ENCODE results near the gene MAML1.

Gene MAML1

DNA sequence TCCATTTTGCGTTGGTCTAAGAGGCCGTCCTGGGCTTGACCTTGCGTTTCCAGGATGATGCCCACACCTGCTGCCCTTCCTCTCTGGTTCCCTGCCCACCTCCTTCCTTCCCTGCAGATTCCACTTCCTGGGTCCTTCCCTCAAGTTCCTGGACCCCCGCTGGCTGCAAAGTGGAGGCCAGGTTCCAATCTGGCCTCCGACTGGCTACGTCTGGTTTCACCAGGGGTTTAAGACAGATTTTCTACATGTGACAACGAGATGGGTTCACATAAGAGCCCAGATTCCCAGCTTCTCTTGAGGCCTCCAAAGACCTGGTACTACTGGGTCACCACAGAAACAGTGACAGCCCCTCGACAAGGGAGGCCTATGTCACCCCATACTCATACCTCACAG, 71.9 kb downstream of the MAML1 start:
- no peak for DNase-seq

- no peak for DNase-seq
Observed at GRCh38 chr5:179805070-179805528, 72.5 kb downstream of the MAML1 start.

DNA sequence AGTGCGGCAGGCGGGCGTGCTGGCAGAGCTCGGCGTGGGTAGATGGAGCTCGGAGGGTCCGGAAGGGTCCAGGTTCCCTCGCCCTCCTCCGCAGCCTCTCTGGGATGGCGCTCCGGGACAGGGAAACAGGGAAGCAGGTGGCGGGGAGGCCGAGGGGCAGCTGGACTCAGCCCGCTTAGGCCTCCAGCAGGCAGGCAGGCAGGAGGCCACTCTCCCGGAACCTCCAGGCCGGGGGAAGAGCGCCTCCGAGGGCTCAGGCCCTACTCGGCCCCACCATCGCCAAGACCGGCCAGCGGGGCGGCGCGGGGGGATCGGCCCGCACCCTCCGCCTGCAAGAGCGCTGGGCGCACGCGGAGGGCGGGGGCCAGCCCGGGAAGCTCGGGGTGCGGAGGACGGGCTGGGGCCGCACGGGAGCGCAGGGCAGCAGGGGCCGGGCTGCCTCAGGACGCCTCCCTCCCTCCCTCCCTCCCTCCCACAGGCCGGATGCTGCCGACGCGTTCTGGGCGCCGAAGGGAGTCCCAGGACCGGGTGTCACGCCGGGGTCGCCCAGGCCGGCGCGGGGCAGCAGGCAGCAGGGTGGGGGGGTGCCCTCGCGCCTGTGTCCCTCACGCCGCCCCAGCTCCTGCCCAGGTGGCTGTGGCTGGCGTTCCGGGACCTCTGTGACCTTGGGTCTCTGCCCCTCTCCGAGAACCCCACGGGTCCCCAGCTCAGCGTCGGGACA, 73.1 kb downstream of the MAML1 start:
- peak; percentile 82 for DNase-seq

GRCh38 chr5:179806250-179807048, 73.8 kb downstream of the MAML1 start, which contains the start of gene MGAT4B:
Gene MGAT4B (minus strand): TSS chr5:179806866. CDS start chr5:179806583, 283 bp downstream.
- peak; percentile 76 for DNase-seq

DNA sequence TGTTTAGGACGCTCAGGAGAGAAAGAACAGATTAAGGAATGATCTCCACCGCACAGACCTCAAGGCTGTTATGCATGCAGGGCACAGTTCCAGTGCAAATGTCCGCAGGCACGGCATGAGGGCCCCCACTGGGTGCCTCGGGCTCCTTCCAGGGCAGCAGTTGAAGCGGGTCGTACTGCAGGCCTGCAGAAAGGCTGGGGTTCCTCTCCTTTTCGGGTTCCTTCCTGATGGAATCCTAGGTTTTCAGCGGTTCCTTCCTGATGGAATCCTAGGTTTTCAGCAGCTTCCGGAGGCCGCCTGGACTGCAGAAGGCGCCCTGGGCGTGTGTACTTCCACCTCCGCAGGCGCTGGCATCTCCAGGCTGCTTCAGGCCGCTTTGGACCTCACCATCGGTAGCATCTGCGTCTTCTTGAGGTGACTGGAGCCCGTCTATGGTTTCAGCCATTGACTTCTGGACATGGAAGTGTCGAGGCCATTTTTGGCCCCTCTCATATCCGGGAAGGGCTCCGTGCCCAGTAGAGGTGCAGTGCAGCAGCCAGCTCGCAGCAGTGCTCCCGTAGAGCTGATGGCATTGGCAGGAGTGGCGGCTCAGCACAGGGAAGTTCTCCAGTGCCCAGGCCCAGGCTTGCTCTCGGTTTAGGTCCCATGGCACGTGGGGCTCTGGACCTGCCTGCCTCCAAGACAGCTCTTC, 79.7 kb downstream of the MAML1 start:
- DNase-seq = no peak

- no peak for DNase-seq
Observed at GRCh38 chr5:179812997-179813607, 80.5 kb downstream of the MAML1 start.

DNA sequence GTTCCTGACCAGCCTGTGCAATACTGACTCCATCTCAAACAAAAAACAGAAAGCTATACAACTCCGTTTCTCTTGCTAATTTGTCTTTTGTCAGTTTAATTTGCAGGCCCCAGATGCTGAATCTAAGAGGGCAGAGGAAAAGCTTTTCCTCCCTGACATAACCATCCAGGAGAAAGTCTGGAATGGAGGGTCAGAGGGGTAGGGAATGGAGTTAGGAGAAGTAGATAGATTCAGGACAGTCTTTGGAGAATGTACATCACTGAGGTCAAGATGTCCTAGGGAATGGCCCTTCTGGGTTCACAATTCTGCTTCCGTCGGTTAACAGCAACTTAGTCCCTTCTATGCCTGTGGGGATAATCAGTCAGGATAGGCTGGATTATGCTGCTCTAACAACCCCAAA, 81.5 kb downstream of the MAML1 start:
- DNase-seq = no peak

DNA sequence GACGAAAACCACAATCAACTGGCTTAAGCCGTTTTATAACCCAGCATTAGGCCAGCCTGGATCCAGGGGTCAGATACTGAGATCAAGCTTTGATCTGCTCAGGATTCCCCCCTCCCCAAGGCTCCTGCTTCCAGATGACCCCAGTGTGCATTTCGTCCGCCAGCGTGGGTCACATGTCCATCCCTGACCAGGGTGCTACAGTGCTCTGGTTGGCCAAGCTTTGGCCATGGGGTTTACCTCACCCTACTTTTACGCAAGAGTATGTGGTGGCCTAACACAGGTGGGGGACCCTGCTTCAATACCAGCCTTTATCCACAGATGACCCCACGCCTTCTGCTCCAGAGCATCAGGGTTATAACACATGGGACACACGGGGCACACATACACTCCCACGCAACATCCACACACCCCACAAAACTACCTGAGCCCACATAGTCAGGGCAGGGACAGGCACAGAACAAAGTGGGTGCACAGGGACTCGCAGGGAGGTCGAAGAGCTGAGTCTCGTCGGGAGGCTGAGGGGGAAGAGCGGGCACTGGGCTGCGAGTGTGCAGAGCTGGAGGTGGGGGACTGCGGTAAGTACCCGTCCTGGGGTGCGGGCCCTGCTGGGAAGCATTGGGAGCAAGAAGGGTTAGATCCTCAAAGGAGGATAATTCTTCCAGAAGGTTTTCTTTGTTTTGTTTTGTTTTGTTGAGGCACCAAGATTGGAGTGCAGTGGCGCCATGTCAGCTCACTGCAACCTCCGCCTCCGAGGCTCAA, 83.0 kb downstream of the MAML1 start:
- DNase-seq = no peak

DNA sequence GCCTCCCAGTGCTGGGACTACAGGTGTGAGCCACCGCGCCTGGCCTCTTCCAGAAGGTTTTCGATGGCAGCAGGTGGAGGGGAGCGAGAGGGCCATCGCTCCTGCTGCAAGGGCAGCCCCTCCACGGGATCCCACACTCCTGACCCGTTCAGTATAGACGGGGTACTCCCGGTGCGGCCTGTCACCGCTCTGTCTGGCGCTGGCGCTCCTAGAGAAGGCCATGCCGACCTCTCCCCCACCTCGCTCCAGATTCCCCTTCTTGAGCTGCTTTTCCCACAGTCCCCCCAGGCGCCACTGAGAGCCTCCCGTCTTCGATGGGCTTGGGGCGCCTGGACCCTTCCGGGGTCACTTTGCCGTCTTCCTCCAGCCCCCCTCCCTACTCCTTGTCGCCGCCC, 83.8 kb downstream of the MAML1 start:
- no peak for DNase-seq

GRCh38 chr5:179816796-179817469, 84.3 kb downstream of the MAML1 start:
- peak; percentile 56 for DNase-seq

- no peak for DNase-seq
Observed at GRCh38 chr5:179817470-179817840, 84.8 kb downstream of the MAML1 start.

DNA sequence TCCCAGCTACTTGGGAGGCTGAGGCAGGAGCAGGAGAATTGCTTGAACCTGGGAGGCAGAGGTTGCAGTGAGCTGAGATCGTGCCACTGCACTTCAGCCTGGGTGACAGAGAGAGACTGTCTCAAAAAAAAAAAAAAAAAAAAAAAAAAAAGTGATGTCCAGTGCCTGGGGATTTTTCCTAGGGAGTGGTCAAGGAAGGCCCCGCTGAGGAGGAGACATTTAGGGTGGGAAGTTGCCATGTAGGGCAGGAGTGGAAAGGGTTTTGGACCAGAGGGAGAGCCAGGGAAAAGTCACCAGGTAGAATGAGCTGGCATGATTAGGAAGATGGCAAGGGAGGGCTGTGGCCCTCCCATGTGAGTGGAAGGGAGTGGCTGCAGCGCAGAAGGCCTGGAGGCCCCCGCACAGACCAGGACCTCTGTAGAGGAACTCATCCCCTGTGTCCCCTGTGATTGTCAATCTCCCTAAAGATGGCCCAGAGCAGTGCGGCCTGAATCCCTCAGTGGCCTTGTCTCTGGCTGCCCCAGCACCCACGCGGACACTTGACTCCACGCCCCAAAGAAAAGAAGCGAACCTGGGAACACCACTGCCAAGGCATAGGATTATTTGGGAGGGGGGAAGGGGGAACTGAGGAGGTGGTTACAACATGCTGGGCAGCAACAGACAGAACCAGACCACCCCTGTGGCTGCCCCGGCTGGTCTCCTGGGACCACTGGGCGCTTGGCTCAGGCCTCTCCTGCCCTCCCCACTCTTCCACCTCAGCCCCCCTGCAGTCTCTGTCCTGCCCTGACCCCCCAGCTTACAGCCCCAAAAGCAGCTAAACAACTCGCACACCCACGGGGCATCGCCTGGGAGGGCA, 85.5 kb downstream of the MAML1 start:
- DNase-seq = no peak

GRCh38 chr5:179818746-179819295, 86.2 kb downstream of the MAML1 start:
- peak; percentile 76 for DNase-seq

DNA sequence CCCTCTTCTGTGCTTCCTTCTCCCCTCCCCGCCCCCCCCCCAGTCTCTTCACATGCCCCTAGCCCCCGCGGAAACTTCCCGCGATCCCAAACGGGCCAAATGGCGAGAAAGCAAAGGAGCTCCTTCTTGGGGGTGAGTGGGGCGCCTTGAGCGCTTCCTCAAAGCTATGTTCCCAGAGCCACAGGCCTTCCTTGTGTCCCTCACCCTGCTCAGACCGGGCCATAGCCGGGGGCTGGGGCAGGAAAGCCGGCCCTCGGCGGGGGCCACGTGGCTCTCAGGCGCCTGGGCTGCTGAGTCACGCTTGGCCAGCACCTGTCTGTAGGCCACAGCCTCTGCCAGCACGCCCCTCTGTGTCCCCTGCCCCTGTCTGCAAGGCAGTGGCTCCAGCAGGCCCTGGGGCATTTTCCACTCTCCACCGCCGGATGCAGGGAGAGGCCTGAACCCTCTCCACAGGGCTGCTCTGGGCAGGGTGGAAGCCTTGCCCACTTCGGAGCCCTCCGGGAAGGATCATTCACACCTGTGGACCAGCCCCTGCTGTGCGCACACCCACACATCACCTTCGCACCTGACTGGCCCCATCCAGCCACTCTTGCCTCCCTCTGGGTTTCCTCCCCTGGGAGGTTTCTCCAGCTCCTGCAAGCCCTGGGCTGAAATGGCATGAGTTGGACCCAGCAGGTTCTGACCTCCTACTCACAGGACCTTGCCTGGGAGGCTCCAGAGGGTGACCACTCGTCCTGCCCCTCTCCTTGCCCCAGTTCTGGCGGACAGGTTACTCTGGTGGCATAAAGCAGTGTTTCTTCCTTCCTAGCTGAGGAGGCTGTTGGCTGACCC, 86.9 kb downstream of the MAML1 start:
- DNase-seq = peak; percentile 73

- DNase-seq = no peak
Observed at GRCh38 chr5:179820127-179820482, 87.5 kb downstream of the MAML1 start.

- peak; percentile 98 for DNase-seq
Observed at GRCh38 chr5:179820483-179821297, 88.1 kb downstream of the MAML1 start, which contains the start of gene SQSTM1. Gene SQSTM1 (plus strand): TSS chr5:179820905. CDS start chr5:179820937, 32 bp downstream.

- DNase-seq = peak; percentile 89
Observed at GRCh38 chr5:179821298-179822058, 88.9 kb downstream of the MAML1 start.
